ENCODE measurements around the gene PGBD4. TPM values are rescaled to one million over a fixed set of nuclear protein-coding genes. Genes with fewer than 3 reads are reported as not detected.
A peak's percentile ranks its signal among the peaks of the same experiment; 100 is the strongest.

PGBD4 gene
- 0.88 TPM for polyA plus RNA-seq (2013, experiment 1 of 2)
- polyA plus RNA-seq (2013, experiment 2 of 2): 0.89 TPM

DNA sequence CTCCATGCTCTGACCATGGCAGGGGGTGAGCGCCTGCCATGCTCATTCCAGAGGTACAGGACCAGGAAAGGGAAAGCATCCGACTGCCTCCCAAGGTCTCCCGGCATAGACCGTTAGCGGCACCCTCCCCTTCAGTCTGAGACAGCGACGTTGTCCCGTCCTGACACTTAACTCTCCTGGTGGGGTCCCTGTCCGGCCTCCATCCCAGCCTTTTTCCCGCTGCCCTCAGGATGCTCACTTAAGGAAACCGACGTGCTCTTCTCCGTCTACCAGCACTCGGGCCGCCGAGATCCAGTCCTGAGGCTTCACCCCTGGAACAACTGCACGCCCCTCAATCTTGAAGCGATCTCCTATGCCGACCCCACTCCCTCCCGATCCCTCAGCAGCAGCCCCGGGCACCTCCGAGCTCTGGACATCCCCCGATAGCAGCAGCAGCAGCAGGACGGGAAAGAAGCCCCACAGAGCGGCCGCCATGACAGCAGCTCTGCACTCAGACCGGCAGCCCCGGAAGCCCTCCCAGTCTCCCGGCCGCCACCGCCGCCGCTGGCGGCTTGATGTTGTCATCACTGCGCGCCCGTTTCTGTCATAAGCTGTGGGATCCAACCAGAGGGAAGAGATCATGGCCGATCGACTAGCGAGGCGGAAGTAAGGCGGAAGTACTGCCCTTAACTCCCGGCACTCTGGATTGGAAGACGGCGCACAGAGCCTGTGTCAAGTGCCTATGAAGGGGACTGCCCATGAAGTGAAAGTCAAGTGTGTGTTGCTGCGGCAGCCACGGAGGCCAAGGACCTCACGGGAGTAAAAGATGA is at the start of gene PGBD4, which contains the start of gene EMC7:
Gene PGBD4, plus strand, starts transcription at position 718 of the 809 bp plus-strand sequence. CDS start 449 bp downstream, outside the sequence.
Gene EMC7, minus strand, starts transcription at position 497 of the 809 bp plus-strand sequence. Its CDS starts 23 bp downstream, at position 474.
- Histone ChIP-seq H2BK120ac (ENCODE audit: low read depth, low read length) (peak within 1 kb of the TSS; percentile 39), H3K9me3 (ENCODE audit: control insufficient read depth, low read length) (no peaks in the 10 kb centered on the region), H3K4me1 (ENCODE audit: control insufficient read depth, insufficient read depth, low read depth, low read length) (peaks cover 2% of the 10 kb centered on the region), H2AK5ac (ENCODE audit: low read length, severe bottlenecking) (no peak within 1 kb of the TSS), H4K91ac (ENCODE audit: low read length) (peak within 1 kb of the TSS; percentile 77), H3K4ac (ENCODE audit: low read depth in 1 of 2, low read length in 2 of 2) (peak within 1 kb of the TSS; percentile 57 to 72), H3K27ac (ENCODE audit: low read length, poor library complexity, severe bottlenecking) (peak within 1 kb of the TSS; percentile 66), H3K79me1 (replicated peaks; ENCODE audit: low read length, poor library complexity, severe bottlenecking) (peaks cover 14% of the 10 kb centered on the region), H3K4me2 (ENCODE audit: low read length, poor library complexity, severe bottlenecking) (peak within 1 kb of the TSS; percentile 75), H3K14ac (ENCODE audit: low read length in 2 of 2) (peak within 1 kb of the TSS in 1 of 2 experiments; percentile 71), H4K8ac (ENCODE audit: low read length) (peak within 1 kb of the TSS; percentile 86), H2BK12ac (ENCODE audit: low read length in 2 of 2) (no peak within 1 kb of the TSS), H3K18ac (ENCODE audit: low read depth in 1 of 2, low read length in 2 of 2) (peak within 1 kb of the TSS; percentile 64 to 92), H2BK15ac (ENCODE audit: low read depth, poor library complexity, severe bottlenecking) (peak within 1 kb of the TSS; percentile 82), H3K23ac (ENCODE audit: low read length in 2 of 2) (no peak within 1 kb of the TSS), H2AFZ (ENCODE audit: low read depth, low read length) (peak within 1 kb of the TSS; percentile 73), H3K9ac (ENCODE audit: low read length) (peak within 1 kb of the TSS; percentile 100), H2BK5ac (ENCODE audit: low read depth, low read length, poor library complexity, severe bottlenecking) (no peak within 1 kb of the TSS), H3K4me3 (ENCODE audit: insufficient read depth in 1 of 2, low read depth in 1 of 2, low read length in 2 of 2) (peak within 1 kb of the TSS; percentile 77 to 100), H3K27me3 (ENCODE audit: control insufficient read depth in 1 of 2, insufficient read depth in 1 of 2, low read length in 2 of 2) (no peaks in the 10 kb centered on the region), H3K36me3 (ENCODE audit: control insufficient read depth in 1 of 2, insufficient read depth in 2 of 2, low read depth in 1 of 2, low read length in 2 of 2) (peaks cover 0 to 8% of the 10 kb centered on the region in 2 experiments)
- under 1% methylated on average over 48 of the region's 48 CpGs for WGBS
- peak; percentile 100 for DNase-seq

DNA sequence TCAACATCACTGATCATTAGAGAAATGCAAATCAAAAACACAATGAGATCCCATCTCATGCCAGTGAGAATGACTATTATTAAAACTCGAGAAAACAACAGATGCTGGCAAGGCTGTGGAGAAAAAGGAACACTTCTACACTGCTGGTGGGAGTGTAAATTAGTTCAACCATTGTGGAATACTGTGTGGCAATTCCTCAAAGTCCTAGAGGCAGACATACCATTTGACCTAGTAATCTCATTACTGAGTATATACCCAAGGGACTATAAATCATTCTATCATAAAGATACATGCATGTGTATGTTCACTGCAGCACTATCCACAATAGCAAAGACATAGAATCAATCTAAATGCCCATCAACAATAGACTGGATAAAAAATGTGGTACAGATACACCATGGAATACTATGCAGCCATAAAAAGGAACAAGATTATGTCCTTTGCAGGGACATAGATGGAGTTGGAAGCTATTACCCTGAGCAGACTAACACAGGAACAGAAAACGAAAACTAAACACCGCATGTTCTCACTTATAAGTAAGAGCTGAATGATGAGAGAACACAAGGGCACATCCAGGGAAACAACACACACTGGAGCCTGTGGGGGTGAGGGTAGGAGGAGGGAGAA is 47.7 kb upstream of the PGBD4 start:
- Histone ChIP-seq H3K18ac (ENCODE audit: low read depth in 1 of 2, low read length in 2 of 2) (no peak overlapping the region), H3K9me3 (ENCODE audit: control insufficient read depth, low read length) (peaks cover 21% of the 10 kb centered on the region), H4K91ac (ENCODE audit: low read length) (no peak overlapping the region), H2BK120ac (ENCODE audit: low read depth, low read length) (no peak overlapping the region), H3K4ac (ENCODE audit: low read depth in 1 of 2, low read length in 2 of 2) (no peak overlapping the region), H2AK5ac (ENCODE audit: low read length, severe bottlenecking) (no peak overlapping the region), H2AFZ (ENCODE audit: low read depth, low read length) (no peak overlapping the region), H3K14ac (ENCODE audit: low read length in 2 of 2) (no peak overlapping the region), H2BK12ac (ENCODE audit: low read length in 2 of 2) (no peak overlapping the region), H3K27me3 (ENCODE audit: control insufficient read depth in 1 of 2, insufficient read depth in 1 of 2, low read length in 2 of 2) (no peaks in the 10 kb centered on the region), H3K4me3 (ENCODE audit: insufficient read depth in 1 of 2, low read depth in 1 of 2, low read length in 2 of 2) (no peak overlapping the region), H3K4me1 (ENCODE audit: control insufficient read depth, insufficient read depth, low read depth, low read length) (peaks cover 5% of the 10 kb centered on the region), H2BK5ac (ENCODE audit: low read depth, low read length, poor library complexity, severe bottlenecking) (no peak overlapping the region), H4K8ac (ENCODE audit: low read length) (no peak overlapping the region), H3K79me1 (replicated peaks; ENCODE audit: low read length, poor library complexity, severe bottlenecking) (no peaks in the 10 kb centered on the region), H3K36me3 (ENCODE audit: control insufficient read depth in 1 of 2, insufficient read depth in 2 of 2, low read depth in 1 of 2, low read length in 2 of 2) (no peaks in the 10 kb centered on the region), H3K4me2 (ENCODE audit: low read length, poor library complexity, severe bottlenecking) (no peak overlapping the region), H3K23ac (ENCODE audit: low read length in 2 of 2) (no peak overlapping the region), H3K27ac (ENCODE audit: low read length, poor library complexity, severe bottlenecking) (no peak overlapping the region), H3K9ac (ENCODE audit: low read length) (no peak overlapping the region), H2BK15ac (ENCODE audit: low read depth, poor library complexity, severe bottlenecking) (no peak overlapping the region)
- WGBS: 100% methylated on average over 3 of the region's 3 CpGs
- DNase-seq: no peak

DNA sequence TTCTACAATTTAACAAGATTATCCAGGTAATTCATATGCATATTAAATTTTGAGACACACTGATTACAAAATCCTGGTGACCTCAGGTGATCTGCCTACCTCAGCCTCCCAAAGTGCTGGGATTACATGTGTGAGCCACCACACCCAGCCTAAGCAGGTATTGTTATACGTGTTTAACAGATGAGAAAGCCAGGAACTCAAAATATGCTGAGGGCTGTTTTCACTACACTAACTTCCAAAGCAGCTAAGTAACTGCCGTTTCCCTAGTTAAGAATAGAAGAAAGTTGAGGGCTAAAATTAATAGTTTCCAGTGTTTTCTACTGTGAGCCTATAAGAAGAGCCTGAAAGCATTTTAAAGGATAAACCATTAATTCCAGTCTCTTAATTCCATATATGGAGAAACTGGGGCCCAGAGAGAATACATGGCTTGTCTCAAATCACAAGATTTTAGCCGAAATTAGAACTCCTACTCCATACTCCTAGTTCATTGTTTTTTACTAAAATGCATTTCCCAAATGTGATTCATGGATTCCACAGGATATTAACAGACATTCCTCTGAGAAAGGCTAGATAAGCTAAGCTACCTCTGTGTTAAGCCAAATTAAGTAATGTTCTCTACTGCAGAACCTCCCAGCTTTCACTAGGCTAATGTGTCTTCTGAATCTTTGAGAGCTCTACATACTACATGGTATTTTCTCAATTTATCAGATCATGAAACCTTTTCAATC is 45.9 kb upstream of the PGBD4 start:
- Histone ChIP-seq H3K4me1 (ENCODE audit: control insufficient read depth, insufficient read depth, low read depth, low read length) (peaks cover 5% of the 10 kb centered on the region), H3K4ac (ENCODE audit: low read depth in 1 of 2, low read length in 2 of 2) (no peak overlapping the region), H3K4me3 (ENCODE audit: insufficient read depth in 1 of 2, low read depth in 1 of 2, low read length in 2 of 2) (no peak overlapping the region), H2AK5ac (ENCODE audit: low read length, severe bottlenecking) (no peak overlapping the region), H2AFZ (ENCODE audit: low read depth, low read length) (no peak overlapping the region), H3K9me3 (ENCODE audit: control insufficient read depth, low read length) (peaks cover 12% of the 10 kb centered on the region), H3K23ac (ENCODE audit: low read length in 2 of 2) (no peak overlapping the region), H4K91ac (ENCODE audit: low read length) (no peak overlapping the region), H2BK12ac (ENCODE audit: low read length in 2 of 2) (no peak overlapping the region), H3K79me1 (replicated peaks; ENCODE audit: low read length, poor library complexity, severe bottlenecking) (no peaks in the 10 kb centered on the region), H3K14ac (ENCODE audit: low read length in 2 of 2) (no peak overlapping the region), H3K18ac (ENCODE audit: low read depth in 1 of 2, low read length in 2 of 2) (no peak overlapping the region), H2BK15ac (ENCODE audit: low read depth, poor library complexity, severe bottlenecking) (no peak overlapping the region), H3K9ac (ENCODE audit: low read length) (peak overlapping the region; percentile 82), H3K4me2 (ENCODE audit: low read length, poor library complexity, severe bottlenecking) (no peak overlapping the region), H2BK120ac (ENCODE audit: low read depth, low read length) (no peak overlapping the region), H3K27me3 (ENCODE audit: control insufficient read depth in 1 of 2, insufficient read depth in 1 of 2, low read length in 2 of 2) (no peaks in the 10 kb centered on the region), H4K8ac (ENCODE audit: low read length) (no peak overlapping the region), H3K36me3 (ENCODE audit: control insufficient read depth in 1 of 2, insufficient read depth in 2 of 2, low read depth in 1 of 2, low read length in 2 of 2) (no peaks in the 10 kb centered on the region), H3K27ac (ENCODE audit: low read length, poor library complexity, severe bottlenecking) (peak overlapping the region; percentile 96), H2BK5ac (ENCODE audit: low read depth, low read length, poor library complexity, severe bottlenecking) (peak overlapping the region; percentile 83)
- DNase-seq: peak; percentile 50
- 27% methylated on average over 1 of the region's 3 CpGs for whole genome bisulfite sequencing
